DOHH2 (cell line): ENCODE measurements around the gene NUMB.

Source experiments
- EZH2phosphoT487 ChIP-seq: fragments of 200-600 bp; sonication (generic); IDR thresholded peaks from 2 replicates; pipeline ENCODE4 v1.6.1; 2017; ENCODE audit warnings: borderline replicate concordance, mild to moderate bottlenecking, antibody characterized with exemption, low read length, moderate library complexity, mixed read lengths
- TF ChIP-seq, protein P1 (sequence below): fragments of 200-600 bp; sonication (generic); IDR thresholded peaks from one replicate; pipeline ENCODE4 v1.5.1; 2014; ENCODE audit warnings: antibody characterized with exemption, mild to moderate bottlenecking, low read depth, low read length; ENCODE audit not compliant: poor library complexity, severe bottlenecking

- TF ChIP-seq, protein P1, sequence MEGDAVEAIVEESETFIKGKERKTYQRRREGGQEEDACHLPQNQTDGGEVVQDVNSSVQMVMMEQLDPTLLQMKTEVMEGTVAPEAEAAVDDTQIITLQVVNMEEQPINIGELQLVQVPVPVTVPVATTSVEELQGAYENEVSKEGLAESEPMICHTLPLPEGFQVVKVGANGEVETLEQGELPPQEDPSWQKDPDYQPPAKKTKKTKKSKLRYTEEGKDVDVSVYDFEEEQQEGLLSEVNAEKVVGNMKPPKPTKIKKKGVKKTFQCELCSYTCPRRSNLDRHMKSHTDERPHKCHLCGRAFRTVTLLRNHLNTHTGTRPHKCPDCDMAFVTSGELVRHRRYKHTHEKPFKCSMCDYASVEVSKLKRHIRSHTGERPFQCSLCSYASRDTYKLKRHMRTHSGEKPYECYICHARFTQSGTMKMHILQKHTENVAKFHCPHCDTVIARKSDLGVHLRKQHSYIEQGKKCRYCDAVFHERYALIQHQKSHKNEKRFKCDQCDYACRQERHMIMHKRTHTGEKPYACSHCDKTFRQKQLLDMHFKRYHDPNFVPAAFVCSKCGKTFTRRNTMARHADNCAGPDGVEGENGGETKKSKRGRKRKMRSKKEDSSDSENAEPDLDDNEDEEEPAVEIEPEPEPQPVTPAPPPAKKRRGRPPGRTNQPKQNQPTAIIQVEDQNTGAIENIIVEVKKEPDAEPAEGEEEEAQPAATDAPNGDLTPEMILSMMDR, result no peak
- no peak for TF ChIP-seq EZH2phosphoT487
Observed at GRCh38 chr14:73236157-73236556, 222.2 kb downstream of the NUMB start.
